ENCODE results near the gene GSTO1. TPM values are rescaled to one million over a fixed set of nuclear protein-coding genes. Genes with fewer than 3 reads are reported as not detected.
A peak's percentile ranks its signal among the peaks of the same experiment; 100 is the strongest.

Gene GSTO1
- total RNA-seq, 1 experiment from 2014 or later: 142 TPM

GRCh38 chr10:104299031-104299904 lies 44.6 kb downstream of the GSTO1 start:
- DNase-seq (ENCODE audit: low spot score): no peak
- in situ Hi-C loops (cut with HindIII; ENCODE audit: low sequenced_read_pairs): no loop called here

- DNase-seq (ENCODE audit: low spot score): no peak
- in situ Hi-C loops (cut with HindIII; ENCODE audit: low sequenced_read_pairs): no loop called here
These were observed 45.5 kb downstream of the GSTO1 start for GRCh38 chr10:104300002-104300735.

- in situ Hi-C loops (cut with HindIII; ENCODE audit: low sequenced_read_pairs): no loop called here
These were observed 46.1 kb downstream of the GSTO1 start for GRCh38 chr10:104300736-104301292.

GRCh38 chr10:104301907-104302690 lies 47.4 kb downstream of the GSTO1 start:
- no peak for DNase-seq (ENCODE audit: low spot score)
- in situ Hi-C loops (cut with HindIII; ENCODE audit: low sequenced_read_pairs): no loop called here

More at GRCh38 chr10:104300736-104301292, 46.1 kb downstream of the GSTO1 start:
- DNase-seq (ENCODE audit: low spot score): peak; percentile 92

GRCh38 chr10:104303594-104304355 lies 49.1 kb downstream of the GSTO1 start:
- in situ Hi-C loops (cut with HindIII; ENCODE audit: low sequenced_read_pairs): no loop called here
- DNase-seq (ENCODE audit: low spot score): no peak

GRCh38 chr10:104304356-104304745 lies 49.7 kb downstream of the GSTO1 start:
- DNase-seq (ENCODE audit: low spot score): no peak
- in situ Hi-C loops (cut with HindIII; ENCODE audit: low sequenced_read_pairs): no loop called here

GRCh38 chr10:104304927-104305326 lies 50.2 kb downstream of the GSTO1 start:
- DNase-seq (ENCODE audit: low spot score): no peak
- in situ Hi-C loops (cut with HindIII; ENCODE audit: low sequenced_read_pairs): no loop called here

GRCh38 chr10:104306897-104307296 lies 52.2 kb downstream of the GSTO1 start:
- no peak for DNase-seq (ENCODE audit: low spot score)

GRCh38 chr10:104307576-104308438 lies 53.1 kb downstream of the GSTO1 start:
- in situ Hi-C loops (cut with HindIII; ENCODE audit: low sequenced_read_pairs): no loop called here
- no peak for DNase-seq (ENCODE audit: low spot score)

More at GRCh38 chr10:104306897-104307296, 52.2 kb downstream of the GSTO1 start:
- in situ Hi-C loops (cut with HindIII; ENCODE audit: low sequenced_read_pairs): no loop called here

- in situ Hi-C loops (cut with HindIII; ENCODE audit: low sequenced_read_pairs): no loop called here
These were observed 53.8 kb downstream of the GSTO1 start for GRCh38 chr10:104308439-104308903.

GRCh38 chr10:104309980-104310978 lies 55.6 kb downstream of the GSTO1 start:
- in situ Hi-C loops (cut with HindIII; ENCODE audit: low sequenced_read_pairs): no loop called here
- DNase-seq (ENCODE audit: low spot score): no peak

More at GRCh38 chr10:104308439-104308903, 53.8 kb downstream of the GSTO1 start:
- no peak for DNase-seq (ENCODE audit: low spot score)

GRCh38 chr10:104311184-104311720 lies 56.6 kb downstream of the GSTO1 start:
- no peak for DNase-seq (ENCODE audit: low spot score)
- in situ Hi-C loops (cut with HindIII; ENCODE audit: low sequenced_read_pairs): no loop called here

- DNase-seq (ENCODE audit: low spot score): no peak
- in situ Hi-C loops (cut with HindIII; ENCODE audit: low sequenced_read_pairs): no loop called here
These were observed 60.1 kb downstream of the GSTO1 start for GRCh38 chr10:104314591-104315485.

GRCh38 chr10:104315486-104315921 lies 60.8 kb downstream of the GSTO1 start:
- no peak for DNase-seq (ENCODE audit: low spot score)
- in situ Hi-C loops (cut with HindIII; ENCODE audit: low sequenced_read_pairs): no loop called here

Data from G401 (cell line).